Activated T-cell treated with anti-CD3 and anti-CD28 coated beads for 1 hour (primary cell): ENCODE data around the gene PDE2A.

Source experiments
- DNase-seq: peaks from one replicate; pipeline ENCODE4 v3.0.0-alpha.2; 2020; ENCODE audit warnings: low read depth

PDE2A gene

DNA sequence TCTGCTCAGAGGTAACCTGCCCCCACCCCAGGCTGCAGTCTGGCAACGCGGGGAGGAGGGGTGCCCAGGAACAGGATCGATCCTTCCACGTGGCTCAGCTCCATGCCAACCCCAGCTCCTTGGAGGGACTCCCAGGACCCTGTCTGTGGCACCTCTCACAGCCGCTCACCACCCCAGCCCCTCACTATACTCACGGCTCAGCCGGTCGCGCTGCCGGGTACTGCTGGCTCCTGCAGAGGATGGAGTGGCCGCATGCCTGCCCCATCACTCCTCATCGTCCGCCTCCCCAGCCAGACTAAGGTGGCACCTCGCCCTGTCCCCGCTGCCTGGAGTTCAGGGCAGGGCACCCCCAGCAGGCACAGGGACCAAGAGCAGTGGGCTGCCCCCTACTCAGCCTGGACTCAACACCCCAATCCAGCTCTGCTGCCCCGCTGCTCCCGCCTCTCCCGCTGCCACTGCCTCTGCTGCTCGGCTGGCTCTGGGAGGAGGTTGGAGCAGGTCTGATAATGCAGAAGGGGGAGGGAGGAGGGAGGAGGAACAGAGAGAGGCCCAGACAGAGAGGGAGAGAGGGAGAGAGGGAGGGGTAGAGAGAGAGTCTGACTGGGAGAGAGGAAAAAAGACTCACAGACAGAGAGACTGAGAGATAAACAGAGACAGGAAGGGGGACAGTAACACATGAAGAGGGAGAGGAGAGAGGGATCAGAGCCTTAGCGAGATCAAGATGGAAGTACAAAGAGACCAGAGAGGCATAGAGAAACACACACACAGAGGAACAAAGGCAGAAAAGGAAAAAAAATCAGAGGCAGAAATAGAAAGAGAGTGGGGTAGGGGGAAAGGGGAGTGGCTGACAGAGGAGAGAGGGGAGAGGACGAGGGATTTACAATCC is at the start of gene PDE2A:
PDE2A (minus strand) TSS at position 480 of the 886 bp plus-strand sequence; CDS start at position 265, 215 bp downstream.
- no peak for DNase-seq

DNA sequence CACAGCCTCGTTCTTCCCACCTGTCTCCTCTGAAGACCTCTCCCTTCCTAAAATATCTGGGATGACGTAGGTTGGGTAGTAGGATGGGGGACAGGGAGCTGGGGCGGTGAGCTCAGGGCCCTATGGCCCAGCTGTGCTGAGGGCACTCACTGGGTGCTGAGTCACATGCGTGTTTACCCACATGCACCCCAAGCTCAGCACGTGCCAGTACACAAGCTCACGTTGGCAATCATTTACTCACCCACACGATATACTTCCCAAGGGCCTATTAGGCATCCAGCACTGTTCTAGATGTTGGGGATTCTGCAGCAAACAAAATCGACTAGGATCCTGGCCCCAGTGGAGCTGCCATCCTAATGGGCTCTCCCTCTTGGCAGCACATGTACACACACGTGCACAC is 49.3 kb upstream of the PDE2A start:
- no peak for DNase-seq

DNA sequence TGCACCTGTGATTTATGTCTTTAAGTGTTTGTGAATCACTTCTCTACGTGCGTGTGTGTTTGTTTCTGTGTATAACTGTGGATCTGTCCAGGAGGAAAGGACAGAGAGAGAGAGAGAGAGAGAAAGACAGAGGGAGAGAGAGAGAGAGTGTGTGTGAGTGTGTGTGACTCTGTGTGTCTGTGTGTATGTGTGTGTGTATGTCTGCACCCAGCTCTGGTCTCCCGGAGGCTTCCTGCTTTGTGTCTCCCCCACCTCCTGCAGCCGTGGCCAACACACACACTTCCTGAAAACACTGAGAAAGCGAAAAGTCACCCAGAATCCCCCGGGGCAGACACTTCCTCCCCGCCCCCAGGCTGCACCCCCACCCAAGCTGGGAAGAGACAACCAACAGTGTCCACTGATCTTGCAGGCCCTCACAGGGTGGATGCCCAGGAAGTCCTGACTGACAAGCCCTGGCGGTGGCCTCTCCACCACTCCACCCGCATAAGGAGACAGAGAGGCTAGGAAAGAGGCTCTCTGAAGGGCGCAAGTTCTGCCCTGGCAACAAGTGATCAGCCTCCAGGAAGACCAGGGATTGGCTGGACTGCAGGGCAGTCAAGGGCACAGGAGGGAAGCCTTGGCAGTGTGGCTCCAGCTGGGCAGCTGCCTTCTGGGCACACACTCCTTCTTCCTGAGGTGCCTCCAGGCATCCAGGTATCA is 48.0 kb upstream of the PDE2A start:
- DNase-seq = peak; percentile 75

GRCh38 chr11:72721689-72722049 is 47.4 kb upstream of the PDE2A start:
- peak; percentile 29 for DNase-seq

DNA sequence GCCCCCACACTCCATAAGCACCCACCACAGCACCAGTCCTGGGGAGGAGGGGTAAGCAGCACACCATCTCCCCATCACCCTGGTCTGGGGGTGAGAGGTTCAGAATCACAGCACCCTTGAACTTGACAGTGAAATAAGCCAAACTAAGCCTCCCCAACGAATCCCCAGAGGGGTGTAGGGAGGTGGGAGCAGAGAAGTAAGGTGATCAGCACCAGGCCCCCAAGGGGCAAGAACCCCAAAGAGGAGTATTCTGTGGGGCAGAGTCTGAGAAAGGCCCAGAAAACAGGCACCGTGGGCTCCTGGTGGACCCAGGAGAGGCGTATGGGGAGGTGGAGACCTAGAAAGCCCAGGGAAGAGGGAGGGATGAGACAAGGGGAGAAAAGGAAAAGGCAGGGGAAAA is 47.1 kb upstream of the PDE2A start:
- DNase-seq = no peak

GRCh38 chr11:72720784-72721183 is 46.6 kb upstream of the PDE2A start:
- DNase-seq = no peak

DNA sequence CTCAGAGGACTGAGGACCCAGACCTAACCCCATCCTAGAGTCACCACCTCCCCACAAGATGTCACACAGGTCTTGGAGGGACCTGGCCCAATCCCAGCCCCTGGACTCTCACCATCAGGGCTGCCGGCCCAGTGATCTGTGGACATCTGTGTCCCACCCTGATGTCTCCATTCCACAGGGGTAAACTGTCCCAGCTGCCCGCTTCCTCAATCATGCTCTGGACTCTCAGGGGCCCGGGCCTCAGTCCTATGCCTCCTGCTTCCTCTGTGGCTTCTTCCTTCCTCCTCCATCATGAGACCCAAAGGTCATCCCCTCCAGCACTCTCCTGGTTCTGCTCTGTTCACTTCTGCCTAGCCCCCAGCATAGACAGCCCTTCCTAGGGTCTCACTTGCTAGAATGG is 45.8 kb upstream of the PDE2A start:
- DNase-seq = no peak

GRCh38 chr11:72719551-72719950 is 45.3 kb upstream of the PDE2A start:
- DNase-seq = no peak

- no peak for DNase-seq
Observed at GRCh38 chr11:72719144-72719543, 44.9 kb upstream of the PDE2A start.

- DNase-seq = no peak
Observed at GRCh38 chr11:72718101-72718501, 43.9 kb upstream of the PDE2A start.

DNA sequence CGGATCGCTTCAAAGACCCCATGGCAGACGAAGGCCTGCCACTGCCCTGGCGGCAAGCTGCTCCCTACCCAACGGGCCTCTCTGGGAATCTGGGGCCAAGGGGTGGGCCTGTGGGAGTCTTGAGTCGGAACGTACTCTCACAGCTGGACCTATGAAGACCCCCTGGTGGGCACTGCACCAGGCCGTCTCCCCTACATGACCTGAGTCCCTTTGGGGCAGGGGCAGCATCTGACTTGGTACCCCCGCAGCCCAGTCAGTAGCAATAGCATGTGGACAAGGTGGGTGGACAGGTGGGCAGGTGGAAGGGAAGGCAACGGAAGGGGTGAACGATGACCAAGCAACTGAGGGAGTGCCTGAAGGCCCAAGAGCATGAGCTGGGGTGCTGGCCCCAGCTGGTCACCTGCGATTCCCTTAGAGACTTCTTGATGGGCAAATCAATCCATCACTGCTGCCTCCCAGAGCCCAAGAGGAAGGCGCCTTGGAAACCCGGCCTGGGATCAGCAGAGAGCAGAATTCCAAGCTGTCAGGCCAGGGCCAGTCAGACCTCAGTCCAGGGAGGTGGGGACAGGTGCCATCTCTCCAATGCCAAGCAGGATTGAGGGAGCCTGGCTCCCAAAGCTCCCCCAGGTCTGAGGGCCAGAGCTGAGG is 42.7 kb upstream of the PDE2A start:
- DNase-seq = no peak

- no peak for DNase-seq
Observed at GRCh38 chr11:72716290-72716689, 42.1 kb upstream of the PDE2A start.

DNA sequence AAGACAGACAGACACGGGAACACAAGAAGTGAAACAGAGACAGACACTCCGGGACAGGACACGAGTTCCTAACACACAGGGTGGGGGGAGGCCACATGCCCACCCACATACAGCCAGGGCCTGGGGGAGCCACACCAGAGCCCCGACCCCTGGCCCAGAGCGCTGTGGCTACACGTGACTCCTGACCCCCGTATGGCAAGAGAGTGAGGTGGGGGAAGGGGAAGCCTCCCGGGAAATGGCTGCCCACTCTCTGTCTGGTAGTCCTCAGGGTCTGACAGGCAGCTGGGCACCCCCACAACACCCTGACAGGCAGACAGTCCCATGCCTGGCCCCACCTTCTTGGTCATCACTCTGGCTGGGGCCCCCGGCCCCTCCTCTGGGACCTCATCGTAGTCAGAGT is 38.6 kb upstream of the PDE2A start:
- no peak for DNase-seq

- no peak for DNase-seq
Observed at GRCh38 chr11:72712168-72712751, 38.0 kb upstream of the PDE2A start.

- DNase-seq = no peak
Observed at GRCh38 chr11:72711141-72711540, 36.9 kb upstream of the PDE2A start.

- no peak for DNase-seq
Observed at GRCh38 chr11:72710278-72710677, 36.1 kb upstream of the PDE2A start.

DNA sequence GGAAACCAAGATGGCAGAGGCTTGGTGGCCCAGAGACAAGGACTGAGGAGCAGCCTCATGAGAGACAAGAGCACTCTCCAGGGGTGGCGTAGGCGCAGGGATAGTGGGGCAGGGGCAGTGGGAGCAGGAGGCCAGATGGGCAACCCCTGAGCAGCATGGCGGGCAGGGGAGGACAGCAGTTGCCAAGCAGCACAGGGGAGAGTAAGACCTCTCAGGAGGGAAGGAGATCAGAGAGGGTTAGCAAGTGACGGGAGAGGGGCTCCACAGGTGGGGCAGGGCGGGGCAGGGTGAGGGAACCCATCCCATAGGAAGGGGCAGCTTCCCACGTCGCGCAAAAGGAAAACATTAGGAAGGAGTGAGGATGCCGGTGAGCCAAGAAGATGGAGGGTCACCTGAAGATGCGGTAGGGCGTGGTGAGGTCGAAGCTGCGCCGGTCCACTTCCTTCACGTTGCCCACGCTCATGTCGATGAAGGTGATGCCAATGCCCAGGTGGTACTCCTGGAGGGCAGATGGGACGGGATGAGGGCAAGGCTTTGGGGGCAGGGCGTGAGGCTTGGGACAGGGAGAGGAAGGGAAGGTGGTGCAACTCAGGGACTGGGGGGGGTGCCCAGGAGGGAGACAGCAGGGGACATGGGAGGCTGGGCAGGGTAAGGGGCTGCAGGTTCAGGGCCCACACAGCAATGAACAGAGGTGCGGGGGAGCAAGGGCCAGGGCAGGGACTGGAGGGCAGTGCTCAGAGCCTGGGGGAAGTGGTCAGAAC is 35.4 kb upstream of the PDE2A start:
- DNase-seq = no peak

DNA sequence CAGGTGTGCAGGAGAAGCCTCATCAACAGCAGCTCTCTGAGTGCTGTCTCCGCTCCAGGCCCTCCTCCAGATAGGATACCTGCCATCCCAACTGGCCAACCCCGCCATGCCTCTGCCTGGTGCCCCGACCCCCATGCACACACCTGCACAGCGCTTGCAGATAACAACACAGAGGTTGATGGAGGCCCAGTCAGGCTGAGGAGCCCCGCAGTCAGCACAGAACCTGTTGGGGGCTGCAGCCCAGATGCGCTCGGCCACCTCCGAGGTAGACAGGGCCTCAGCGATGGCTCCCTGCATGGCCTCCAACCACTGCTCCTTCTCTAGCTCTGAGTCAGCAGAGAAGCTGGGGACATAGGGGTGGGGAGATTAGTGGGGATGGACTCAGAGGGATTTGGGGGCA is 32.8 kb upstream of the PDE2A start:
- DNase-seq = no peak

DNA sequence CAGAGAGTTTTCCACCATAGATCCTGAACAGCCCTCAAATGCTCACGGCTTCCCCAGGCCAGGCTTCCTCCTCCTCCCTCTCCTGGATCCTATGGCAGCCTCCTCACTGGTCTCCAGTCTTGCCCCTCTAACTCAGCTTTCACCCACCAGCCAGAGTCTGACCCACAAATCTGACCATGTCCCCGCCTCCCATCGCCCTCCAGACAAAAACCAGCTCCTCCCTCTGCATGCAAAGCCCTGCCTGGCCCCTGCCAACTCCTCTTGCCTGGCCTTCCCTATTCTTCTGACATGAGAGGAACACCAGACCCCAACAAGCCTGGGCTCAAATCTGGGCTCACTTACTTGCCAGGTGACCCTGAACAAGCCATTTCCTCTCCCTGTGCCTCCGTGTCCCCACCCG is 32.4 kb upstream of the PDE2A start:
- no peak for DNase-seq

GRCh38 chr11:72705442-72706365 is 31.5 kb upstream of the PDE2A start:
- DNase-seq = no peak

- no peak for DNase-seq
Observed at GRCh38 chr11:72704783-72705265, 30.6 kb upstream of the PDE2A start.
